GM23338 (cell line): Measurements from ENCODE around the gene SNCA. TPM values are rescaled to one million over a fixed set of nuclear protein-coding genes. Genes with fewer than 3 reads are reported as not detected.

ENCODE experiments used
- ATAC-seq: fragments of 200-7000 bp; cut with Tn5 transposase; 3 replicates; pipeline ENCODE4 v1.9.1; 2020
- DNase-seq: peaks from one replicate; pipeline ENCODE4 v3.0.0-alpha.2; 2015; ENCODE audit warnings: low spot score
- H2AFZ ChIP-seq: fragments of 200-600 bp; sonication (generic); 2 replicates; pipeline ENCODE4 v1.8.0; 2016; ENCODE audit warnings: antibody characterized with exemption, mild to moderate bottlenecking, moderate library complexity
- H3F3A ChIP-seq: fragments of 200-600 bp; sonication (generic); replicated peaks from 2 replicates; pipeline ENCODE4 v1.8.0; 2017; ENCODE audit warnings: antibody characterized with exemption, mixed run types, low read depth
- H3K27ac ChIP-seq: fragments of 200-600 bp; sonication (generic); 2 replicates; pipeline ENCODE4 v1.6.1; 2016; ENCODE audit warnings: low read depth
- H3K27me3 ChIP-seq: fragments of 200-600 bp; sonication (generic); 2 replicates; pipeline ENCODE4 v1.8.0; 2016; ENCODE audit warnings: mild to moderate bottlenecking, mixed run types, moderate library complexity; ENCODE audit not compliant: insufficient read depth
- H3K36me3 ChIP-seq: fragments of 200-600 bp; sonication (generic); 2 replicates; pipeline ENCODE4 v1.8.0; 2016; ENCODE audit warnings: mild to moderate bottlenecking; ENCODE audit not compliant: insufficient read depth
- H3K4me1 ChIP-seq: fragments of 200-600 bp; sonication (generic); 2 replicates; pipeline ENCODE4 v1.8.0; 2016; ENCODE audit warnings: mild to moderate bottlenecking, moderate library complexity; ENCODE audit not compliant: insufficient read depth
- H3K4me2 ChIP-seq: fragments of 200-600 bp; sonication (generic); 2 replicates; pipeline ENCODE4 v1.7.1; 2017; ENCODE audit warnings: mixed run types
- H3K4me3 ChIP-seq: fragments of 200-600 bp; sonication (generic); 2 replicates; pipeline ENCODE4 v1.6.1; 2016; ENCODE audit warnings: mixed run types
- H3K79me2 ChIP-seq: fragments of 200-600 bp; sonication (generic); replicated peaks from 2 replicates; pipeline ENCODE4 v1.8.0; 2017; ENCODE audit warnings: mild to moderate bottlenecking; ENCODE audit not compliant: insufficient read depth
- H3K9me2 ChIP-seq: fragments of 200-600 bp; sonication (generic); 2 replicates; pipeline ENCODE4 v1.8.0; 2017; ENCODE audit not compliant: insufficient read depth
- H4K20me1 ChIP-seq: fragments of 200-600 bp; sonication (generic); replicated peaks from 2 replicates; pipeline ENCODE4 v1.8.0; 2017; ENCODE audit warnings: mild to moderate bottlenecking; ENCODE audit not compliant: insufficient read depth
- H3K27ac Mint-ChIP-seq: 2 replicates; pipeline ENCODE4 v1.8.0; 2020; ENCODE audit warnings: inconsistent platforms, mild to moderate bottlenecking, moderate library complexity, mixed read lengths
- H3K27me3 Mint-ChIP-seq: 3 replicates; pipeline ENCODE4 v1.8.0; 2022; ENCODE audit warnings: low read depth, mild to moderate bottlenecking, moderate library complexity, mixed read lengths, inconsistent platforms; ENCODE audit not compliant: insufficient read depth, poor library complexity
- H3K36me3 Mint-ChIP-seq: 3 replicates; pipeline ENCODE4 v1.8.0; 2021; ENCODE audit warnings: low read depth, mild to moderate bottlenecking, inconsistent platforms, moderate library complexity, mixed read lengths
- H3K4me1 Mint-ChIP-seq: 3 replicates; pipeline ENCODE4 v1.8.0; 2020; ENCODE audit warnings: mild to moderate bottlenecking, inconsistent platforms, mixed read lengths
- H3K4me3 Mint-ChIP-seq: 3 replicates; pipeline ENCODE4 v1.8.0; 2021; ENCODE audit warnings: moderate library complexity, mild to moderate bottlenecking, inconsistent platforms, mixed read lengths
- H3K9me3 Mint-ChIP-seq: 3 replicates; pipeline ENCODE4 v1.8.0; 2020; ENCODE audit warnings: moderate library complexity, mild to moderate bottlenecking, inconsistent platforms, mixed read lengths
- CREB1 ChIP-seq: fragments of 250-450 bp; sonication (Bioruptor Pico); IDR thresholded peaks from 2 replicates; pipeline ENCODE4 v1.5.0; 2020; ENCODE audit warnings: low read depth, mild to moderate bottlenecking, moderate library complexity
- CTCF ChIP-seq, 2 experiments: fragments of 200-600 bp in 1 of 2; sonication (generic) in 1 of 2; conservative IDR thresholded peaks; 2 replicates each; pipeline versions ENCODE4 v1.5.1 to v1.6.1; 2016 to 2017; ENCODE audit warnings: antibody characterized with exemption in 2 of 2, low read depth in 2 of 2, mild to moderate bottlenecking in 2 of 2, moderate library complexity in 1 of 2
- EZH2 ChIP-seq: fragments of 200-600 bp; sonication (generic); IDR thresholded peaks from one replicate; pipeline ENCODE4 v1.8.0; 2017; ENCODE audit warnings: antibody characterized with exemption, mild to moderate bottlenecking, low read depth; ENCODE audit not compliant: unreplicated experiment
- EZH2phosphoT487 ChIP-seq: fragments of 200-600 bp; sonication (generic); IDR thresholded peaks from one replicate; pipeline ENCODE4 v1.8.1; 2018; ENCODE audit warnings: antibody characterized with exemption; ENCODE audit not compliant: unreplicated experiment
- JUNB ChIP-seq: IDR thresholded peaks from one replicate; pipeline ENCODE4 v1.6.1; 2016; ENCODE audit warnings: antibody characterized with exemption; ENCODE audit not compliant: unreplicated experiment
- NANOG ChIP-seq: IDR thresholded peaks from 2 replicates; pipeline ENCODE4 v1.6.1; 2016; ENCODE audit warnings: antibody characterized with exemption, borderline replicate concordance
- POLR2AphosphoS5 ChIP-seq: IDR thresholded peaks from 2 replicates; pipeline ENCODE4 v1.6.1; 2016; ENCODE audit warnings: antibody characterized with exemption, low read depth
- REST ChIP-seq: IDR thresholded peaks from one replicate; pipeline ENCODE4 v1.6.1; 2018; ENCODE audit warnings: antibody characterized with exemption; ENCODE audit not compliant: unreplicated experiment
- STAT1 ChIP-seq: IDR thresholded peaks from one replicate; pipeline ENCODE4 v1.6.1; 2016; ENCODE audit warnings: antibody characterized with exemption; ENCODE audit not compliant: unreplicated experiment
- ZNF114 ChIP-seq: fragments of 250-450 bp; sonication (Bioruptor Pico); IDR thresholded peaks from 2 replicates; pipeline ENCODE4 v1.5.0; 2020; ENCODE audit warnings: mild to moderate bottlenecking, moderate library complexity
- ZNF331 ChIP-seq: fragments of 250-450 bp; sonication (Bioruptor Pico); IDR thresholded peaks from 2 replicates; pipeline ENCODE4 v1.5.0; 2020; ENCODE audit warnings: low read depth, mild to moderate bottlenecking, moderate library complexity
- ZNF462 ChIP-seq: fragments of 250-450 bp; sonication (Bioruptor Pico); IDR thresholded peaks from 2 replicates; pipeline ENCODE4 v1.5.0; 2020; ENCODE audit warnings: mild to moderate bottlenecking, moderate library complexity
- polyA plus RNA-seq: library from polyadenylated mRNA; unstranded; fragments of >200 nt; fragmentation: Nextera tagmentation; extraction: Ambion mirVana; gene quantifications from 2 replicates; pipeline ENCODE4 v1.2.1, GENCODE V29; 2016
- total RNA-seq: library from RNA; depleted of rRNA; stranded (reverse); fragments of >200 nt; shearing (Covaris generic); gene quantifications from 2 replicates; pipeline ENCODE4 v1.2.3, GENCODE V29; 2014
- TF ChIP-seq, protein P1 (sequence below): IDR thresholded peaks from 2 replicates; pipeline ENCODE4 v1.6.1; 2016; ENCODE audit warnings: antibody characterized with exemption

The SNCA gene
- total and polyA plus RNA-seq, 2 experiments from 2014 or later: 15.6 to 31.1 TPM

DNA sequence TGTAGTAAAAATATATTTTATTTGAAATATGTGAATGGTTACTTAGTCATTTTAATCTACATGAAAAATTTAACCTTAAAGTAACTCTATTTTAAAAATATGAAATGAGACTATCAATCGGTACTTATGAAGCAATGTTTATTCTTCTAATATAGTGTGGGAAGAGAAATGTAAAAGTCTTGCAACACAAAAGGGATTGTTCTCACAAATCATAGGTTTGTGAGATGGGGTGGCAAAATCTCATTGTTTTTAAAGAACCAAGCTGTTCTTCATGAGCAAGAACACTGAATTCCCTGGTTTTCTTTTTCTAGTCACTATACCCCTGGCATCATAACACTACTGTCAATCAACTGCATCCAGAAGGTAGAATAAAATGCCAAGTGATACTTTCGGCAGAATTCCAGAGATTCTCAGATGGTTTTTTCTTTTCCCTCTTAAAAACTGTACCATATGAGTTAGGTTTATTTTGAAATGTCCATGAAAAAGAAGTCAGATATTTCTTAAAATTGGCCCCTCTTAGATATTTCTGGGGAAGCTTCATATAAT lies 52.2 kb downstream of the SNCA start:
- H3K36me3 ChIP-seq: no peaks in the 10 kb centered on the region
- Mint-ChIP-seq H3K4me1 (peaks cover 3% of the 10 kb centered on the region; the same call in 2 of the 3 replicates), H3K27me3 (no peaks in the 10 kb centered on the region), H3K36me3 (no peaks in the 10 kb centered on the region), H3K9me3 (no peaks in the 10 kb centered on the region), H3K4me3 (no peak overlapping the region), H3K27ac (no peak overlapping the region)
- H3K79me2 ChIP-seq: no peaks in the 10 kb centered on the region
- ATAC-seq (no peak), DNase-seq (no peak)
- no peak overlapping the region for H3K27ac ChIP-seq
- H3K4me3 ChIP-seq: no peak overlapping the region
- no peak overlapping the region for H3K4me2 ChIP-seq
- H3K4me1 ChIP-seq: no peaks in the 10 kb centered on the region
- no peaks in the 10 kb centered on the region for H3K27me3 ChIP-seq
- H3K9me2 ChIP-seq: no peaks in the 10 kb centered on the region; the same call in 1 of the 2 replicates
- no peaks in the 10 kb centered on the region for H3F3A ChIP-seq
- H2AFZ ChIP-seq: no peak overlapping the region
- TF ChIP-seq CTCF (conservative IDR thresholded peaks at IDR 0.05; ENCODE audit: low read depth in 2 of 2) (no peak), ZNF462 (CRISPR knock-in tag) (no peak), EZH2phosphoT487 (no peak), NANOG (no peak), ZNF331 (CRISPR knock-in tag) (no peak), CREB1 (CRISPR knock-in tag) (no peak), POLR2AphosphoS5 (no peak), JUNB (no peak), EZH2 (no peak), ZNF114 (CRISPR knock-in tag) (no peak), STAT1 (no peak), REST (no peak)
- TF ChIP-seq, protein P1, sequence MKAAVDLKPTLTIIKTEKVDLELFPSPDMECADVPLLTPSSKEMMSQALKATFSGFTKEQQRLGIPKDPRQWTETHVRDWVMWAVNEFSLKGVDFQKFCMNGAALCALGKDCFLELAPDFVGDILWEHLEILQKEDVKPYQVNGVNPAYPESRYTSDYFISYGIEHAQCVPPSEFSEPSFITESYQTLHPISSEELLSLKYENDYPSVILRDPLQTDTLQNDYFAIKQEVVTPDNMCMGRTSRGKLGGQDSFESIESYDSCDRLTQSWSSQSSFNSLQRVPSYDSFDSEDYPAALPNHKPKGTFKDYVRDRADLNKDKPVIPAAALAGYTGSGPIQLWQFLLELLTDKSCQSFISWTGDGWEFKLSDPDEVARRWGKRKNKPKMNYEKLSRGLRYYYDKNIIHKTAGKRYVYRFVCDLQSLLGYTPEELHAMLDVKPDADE: no peak
- no peaks in the 10 kb centered on the region for H4K20me1 ChIP-seq
